SK-N-MC (cell line): ENCODE data around the gene ECE1.

ENCODE experiments used
- DNase-seq: peaks from one replicate; pipeline ENCODE4 v3.0.0-alpha.2; 2011; ENCODE audit warnings: low read depth, low spot score
- H3K27ac ChIP-seq: fragments of 200-600 bp; sonication (generic); 2 replicates; pipeline ENCODE4 v1.5.1; 2016; ENCODE audit warnings: mixed run types
- H3K36me3 ChIP-seq: fragments of 200-600 bp; sonication (generic); 2 replicates; pipeline ENCODE4 v1.6.1; 2017; ENCODE audit warnings: antibody characterized with exemption, low read length, mixed read lengths; ENCODE audit not compliant: insufficient read depth
- H3K4me3 ChIP-seq: fragments of 200-600 bp; sonication (generic); 2 replicates; pipeline ENCODE4 v1.5.1; 2016
- H3K9ac ChIP-seq: fragments of 200-600 bp; sonication (generic); 2 replicates; pipeline ENCODE4 v1.8.0; 2017; ENCODE audit warnings: mixed run types, mixed read lengths; ENCODE audit not compliant: insufficient read length
- H3K9me3 ChIP-seq: fragments of 200-600 bp; sonication (generic); 2 replicates; pipeline ENCODE4 v1.6.1; 2017; ENCODE audit warnings: low read depth, mild to moderate bottlenecking, antibody characterized with exemption, low read length, moderate library complexity, mixed read lengths
- EZH2 ChIP-seq: fragments of 200-600 bp; sonication (generic); IDR thresholded peaks from one replicate; pipeline ENCODE4 v1.6.1; 2017; ENCODE audit warnings: antibody characterized with exemption
- FOXP2 ChIP-seq: optimal IDR thresholded peaks from 2 replicates; pipeline ENCODE3; 2011; ENCODE audit warnings: mild to moderate bottlenecking, moderate library complexity; ENCODE audit not compliant: insufficient read depth; ENCODE audit errors: extremely low read length, control extremely low read depth
- POLR2AphosphoS5 ChIP-seq: IDR thresholded peaks from 2 replicates; pipeline ENCODE4 v1.6.1; 2012; ENCODE audit warnings: mild to moderate bottlenecking, low read depth, low read length, borderline replicate concordance

Gene ECE1

DNA sequence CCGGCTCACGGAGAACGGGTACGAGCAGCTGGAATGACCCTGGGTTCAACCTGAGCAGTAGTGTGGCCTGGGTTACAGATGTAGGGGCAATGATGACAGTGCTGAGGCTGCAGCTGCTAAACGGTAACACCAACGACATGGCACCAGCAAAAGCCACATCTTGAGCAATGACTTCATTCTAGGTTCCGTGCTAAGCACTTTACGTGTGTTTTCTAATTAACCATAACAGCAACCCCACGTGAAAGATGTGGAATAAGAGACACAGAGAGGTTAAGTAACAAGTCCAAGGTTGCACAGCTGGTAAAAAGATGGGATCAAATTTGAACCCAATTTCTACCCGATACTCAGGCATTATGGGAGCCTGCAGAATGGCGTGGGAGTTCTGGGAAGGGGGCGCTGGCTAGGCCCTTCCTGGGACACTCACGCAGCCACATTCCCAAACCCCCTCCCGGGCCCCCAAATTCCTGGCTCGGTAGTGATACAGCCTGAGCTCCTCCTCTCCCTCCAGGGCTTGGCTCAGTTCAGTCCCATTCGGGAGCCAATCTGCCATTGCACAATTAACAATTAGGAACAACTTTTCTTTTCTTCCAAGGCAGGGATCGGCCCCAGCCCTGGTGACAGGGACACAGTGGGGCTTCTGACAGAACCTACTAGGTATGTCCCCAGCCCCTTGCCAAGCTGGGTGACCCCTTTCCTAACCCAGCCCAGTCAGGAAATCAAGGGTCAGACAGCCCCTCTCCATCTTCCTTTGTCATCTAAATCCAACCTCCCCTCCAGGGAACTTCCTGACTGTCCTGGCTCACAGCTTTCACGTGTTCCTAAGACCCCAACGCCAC is 23.8 kb upstream of the ECE1 start:
- TF ChIP-seq POLR2AphosphoS5 = no peak
- no peak for TF ChIP-seq EZH2
- no peak for TF ChIP-seq FOXP2
- H3K9ac ChIP-seq = no peak overlapping the region
- H3K36me3 ChIP-seq = no peaks in the 10 kb centered on the region
- 0 out of 2 replicates have a peak overlapping the region, but pooled peaks have one; percentile 53 for H3K27ac ChIP-seq
- peak overlapping the region; percentile 39; the same call in 1 of the 2 replicates for H3K4me3 ChIP-seq
- DNase-seq = no peak
- H3K9me3 ChIP-seq = no peaks in the 10 kb centered on the region

DNA sequence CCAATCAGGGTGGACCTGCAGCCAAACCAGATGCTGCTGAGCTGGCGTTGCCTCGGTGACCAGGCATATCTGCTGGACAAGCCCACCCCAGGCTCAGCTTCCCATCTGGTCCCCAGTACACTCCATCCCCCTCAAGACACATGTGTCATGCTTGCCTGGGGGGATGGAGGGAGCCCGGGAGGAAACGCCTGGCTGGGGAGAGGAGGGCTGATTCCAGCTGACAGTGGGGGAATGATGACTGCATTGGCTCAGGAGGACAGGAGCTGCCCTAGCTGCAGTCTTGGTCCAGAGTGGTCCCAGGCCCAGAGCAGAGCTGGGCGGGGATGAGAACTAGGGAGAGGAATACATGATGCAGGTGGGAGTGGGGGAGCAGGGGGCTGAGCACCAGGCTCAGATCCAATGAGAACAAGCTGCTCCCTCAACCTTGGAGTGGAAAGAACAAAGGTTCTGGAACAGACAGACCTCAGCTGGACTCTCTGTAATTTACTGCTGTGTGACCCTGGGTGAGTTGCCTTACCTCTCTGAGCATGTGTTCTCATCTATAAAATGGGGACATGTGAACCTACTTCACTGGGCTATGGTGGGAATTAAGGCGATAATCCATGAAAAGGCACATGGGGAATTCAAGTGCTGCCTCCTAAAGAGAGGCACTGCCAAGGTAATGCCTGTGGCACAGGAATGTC is 23.1 kb upstream of the ECE1 start:
- H3K9ac ChIP-seq = no peak overlapping the region
- no peak overlapping the region for H3K4me3 ChIP-seq
- H3K27ac ChIP-seq = no peak overlapping the region
- no peaks in the 10 kb centered on the region for H3K9me3 ChIP-seq
- no peaks in the 10 kb centered on the region for H3K36me3 ChIP-seq
- DNase-seq = no peak
- TF ChIP-seq EZH2 = no peak
- no peak for TF ChIP-seq FOXP2
- TF ChIP-seq POLR2AphosphoS5 = no peak

DNA sequence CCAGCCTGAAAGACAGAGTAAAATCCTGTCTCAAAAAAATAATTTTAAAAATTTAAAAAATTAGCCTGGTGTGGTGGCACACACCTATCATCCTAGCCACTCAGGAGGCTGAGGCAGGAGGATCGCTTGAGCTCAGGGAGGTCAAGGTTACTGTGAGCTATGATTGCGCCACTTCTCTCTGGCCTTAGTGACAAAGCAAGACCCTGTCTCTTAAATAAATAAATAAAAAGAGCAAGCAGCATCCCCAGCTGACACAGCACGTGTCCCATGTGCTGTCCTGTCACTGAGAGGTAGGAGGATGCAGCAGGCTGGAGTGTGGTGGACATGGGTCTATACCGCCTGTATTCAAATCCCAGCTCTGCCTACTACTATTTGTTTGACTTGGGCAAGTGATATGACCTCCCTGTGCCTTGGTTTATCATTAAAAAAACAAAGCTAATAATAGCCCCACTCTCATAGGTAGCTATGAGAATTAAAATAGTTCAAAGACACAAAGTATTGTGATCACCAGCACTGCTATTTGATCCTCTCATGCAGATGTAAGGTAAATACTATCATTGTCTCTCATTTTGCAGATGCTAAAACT is 22.2 kb upstream of the ECE1 start:
- no peaks in the 10 kb centered on the region for H3K36me3 ChIP-seq
- H3K9me3 ChIP-seq = no peaks in the 10 kb centered on the region
- DNase-seq = no peak
- TF ChIP-seq POLR2AphosphoS5 (no peak), EZH2 (no peak), FOXP2 (no peak)
- H3K9ac ChIP-seq = no peak overlapping the region
- no peak overlapping the region for H3K27ac ChIP-seq
- H3K4me3 ChIP-seq = no peak overlapping the region

DNA sequence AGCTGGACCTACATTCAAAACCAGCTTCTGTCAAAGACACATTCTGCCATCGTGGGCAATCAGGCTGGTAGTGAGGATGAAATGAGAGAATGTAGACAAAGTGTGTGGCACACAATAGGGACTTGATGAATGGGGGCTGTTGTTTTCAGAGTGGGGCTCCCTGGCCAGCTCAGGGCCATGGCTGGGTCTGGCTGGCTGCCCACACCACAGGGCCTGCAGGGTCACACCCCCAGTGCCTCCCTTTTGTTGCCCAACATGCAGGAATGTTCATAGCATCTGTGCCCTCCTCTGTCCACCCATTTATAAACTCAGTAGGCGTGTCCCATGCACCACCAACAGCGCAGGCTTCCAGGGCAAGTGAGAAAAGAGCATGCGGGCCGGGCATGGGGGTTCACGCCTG is 20.8 kb upstream of the ECE1 start:
- H3K27ac ChIP-seq = no peak overlapping the region
- no peak for DNase-seq
- no peak overlapping the region for H3K4me3 ChIP-seq
- no peaks in the 10 kb centered on the region for H3K9me3 ChIP-seq
- H3K9ac ChIP-seq = no peak overlapping the region
- TF ChIP-seq EZH2 = no peak
- no peak for TF ChIP-seq FOXP2
- TF ChIP-seq POLR2AphosphoS5 = no peak
- H3K36me3 ChIP-seq = no peaks in the 10 kb centered on the region

DNA sequence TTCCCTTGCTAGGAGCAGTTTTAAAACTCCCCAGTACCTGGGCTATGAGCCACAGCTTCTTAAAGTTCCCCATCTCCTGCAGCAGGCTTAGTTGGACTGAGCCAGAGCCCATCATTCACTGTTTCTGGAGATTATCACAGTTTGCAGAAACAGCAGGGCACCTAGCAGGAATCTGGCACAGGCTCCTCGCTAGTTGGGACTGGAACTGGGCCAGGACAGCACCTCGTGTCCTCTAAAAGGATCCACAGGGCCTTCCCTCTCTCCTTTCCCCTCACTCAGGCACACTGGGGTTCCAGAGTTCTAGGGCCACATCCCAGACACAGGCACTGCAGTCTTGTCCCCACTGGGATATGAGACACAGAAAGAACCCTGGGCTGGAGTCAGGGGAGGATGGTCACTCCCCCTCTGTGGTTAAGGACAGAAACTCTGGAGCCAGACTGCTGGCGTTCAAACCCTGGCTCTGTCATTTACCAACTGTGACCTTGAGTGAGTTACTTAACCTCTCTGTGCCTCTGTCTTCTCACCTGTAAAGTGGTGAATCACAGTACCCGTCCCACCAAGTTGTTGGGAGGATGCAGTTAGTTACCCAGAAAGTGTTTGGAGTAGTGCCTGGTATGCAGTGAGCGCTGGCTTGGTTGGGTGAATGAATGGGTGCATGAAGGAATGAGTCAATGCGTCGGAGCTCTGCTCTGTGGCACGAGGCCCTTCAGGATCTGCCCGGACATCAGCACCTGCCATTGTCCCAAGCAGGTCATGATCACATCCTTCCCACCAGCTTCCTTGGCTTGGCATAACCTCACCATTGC is 18.8 kb upstream of the ECE1 start:
- TF ChIP-seq EZH2 (no peak), FOXP2 (no peak), POLR2AphosphoS5 (no peak)
- Histone ChIP-seq H3K9ac (peak overlapping the region; percentile 32), H3K9me3 (no peaks in the 10 kb centered on the region), H3K27ac (peak overlapping the region; percentile 92), H3K36me3 (no peaks in the 10 kb centered on the region), H3K4me3 (peak overlapping the region; percentile 70)
- peak; percentile 28 for DNase-seq

DNA sequence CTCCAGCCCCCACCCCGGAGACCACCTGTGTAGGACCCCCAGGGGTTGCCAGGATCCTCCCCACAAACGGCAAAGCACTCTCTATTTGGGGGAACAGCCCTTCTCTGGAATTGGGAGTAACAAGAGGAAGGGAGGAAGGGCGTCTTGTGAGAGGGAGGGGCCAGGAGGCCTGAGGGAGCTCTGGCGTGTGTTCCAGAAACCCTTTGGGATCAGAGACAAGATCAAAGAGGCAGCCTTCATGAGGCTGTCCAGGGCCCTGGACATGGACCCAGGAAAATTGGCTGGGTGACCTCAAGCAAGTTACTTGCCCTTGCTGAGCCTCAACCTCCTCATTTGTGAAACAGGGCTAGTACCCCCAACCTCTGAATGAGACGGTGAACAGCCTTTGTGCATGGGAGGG is 18.1 kb upstream of the ECE1 start:
- Histone ChIP-seq H3K9ac (no peak overlapping the region), H3K4me3 (peak overlapping the region; percentile 70), H3K36me3 (no peaks in the 10 kb centered on the region), H3K27ac (peak overlapping the region; percentile 92), H3K9me3 (no peaks in the 10 kb centered on the region)
- DNase-seq = no peak
- no peak for TF ChIP-seq EZH2
- TF ChIP-seq FOXP2 = no peak
- TF ChIP-seq POLR2AphosphoS5 = no peak

DNA sequence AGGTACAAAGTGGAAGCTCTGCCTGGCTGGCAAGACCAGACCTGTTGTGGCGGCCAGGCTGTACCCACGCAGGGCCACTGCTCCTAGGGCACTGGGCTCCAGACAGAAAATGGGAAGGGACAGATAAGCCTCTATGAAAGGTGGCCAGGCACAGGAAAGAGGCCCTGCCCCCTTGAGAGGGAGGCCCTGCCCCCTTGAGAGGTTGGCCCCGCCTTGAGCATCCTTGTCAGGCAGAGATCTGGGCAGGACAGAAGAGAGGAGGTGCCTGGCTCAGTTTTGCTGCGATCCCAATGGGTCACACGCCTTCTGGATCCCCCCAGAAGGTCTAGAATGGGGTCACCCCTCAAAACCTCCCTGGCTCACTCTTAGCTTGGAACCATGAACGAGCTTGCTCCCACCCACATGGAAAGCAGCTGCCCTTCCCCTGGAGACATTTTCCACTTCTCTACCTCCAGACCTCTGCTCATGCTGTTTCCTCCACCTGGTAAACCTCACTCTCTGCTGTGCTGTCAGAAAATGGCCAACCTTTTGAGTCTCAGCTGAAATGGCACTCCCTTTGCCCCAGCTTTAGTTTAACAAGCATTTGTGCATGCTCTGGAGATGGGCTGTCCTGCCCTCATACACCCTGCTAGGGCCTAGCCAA is 17.5 kb upstream of the ECE1 start:
- no peak overlapping the region for H3K9ac ChIP-seq
- peak overlapping the region; percentile 70 for H3K4me3 ChIP-seq
- peak overlapping the region; percentile 92 for H3K27ac ChIP-seq
- no peak for DNase-seq
- no peaks in the 10 kb centered on the region for H3K36me3 ChIP-seq
- H3K9me3 ChIP-seq = no peaks in the 10 kb centered on the region
- TF ChIP-seq POLR2AphosphoS5 = no peak
- no peak for TF ChIP-seq FOXP2
- no peak for TF ChIP-seq EZH2
